ENCODE data around the gene U2AF1L4. TPM values are rescaled to one million over a fixed set of nuclear protein-coding genes. Genes with fewer than 3 reads are reported as not detected.

Gene U2AF1L4
- total and polyA plus RNA-seq, 2 donors (not counting 3 experiments of a cell fraction or from before 2014, with no cell fraction given): 5.6 to 13.5 TPM

- H3K4me2 ChIP-seq (ENCODE audit: insufficient read depth, low read length): no peak overlapping the region
- POLR2A ChIA-PET: no interaction called here
- H3K9me3 ChIP-seq (replicated peaks; ENCODE audit: control insufficient read depth, insufficient read depth, low read length): no peaks in the 10 kb centered on the region
- dilution Hi-C loops (cut with MboI; ENCODE audit: extremely low pct_ligation_motif_present, low sequenced_read_pairs): no loop called here
- CTCF ChIA-PET: no interaction called here
- H3K79me2 ChIP-seq (ENCODE audit: control insufficient read depth, insufficient read depth, low read length): no peaks in the 10 kb centered on the region
- no peak overlapping the region for H3K4me3 ChIP-seq (replicated peaks in 1 of 3; ENCODE audit: insufficient read depth in 1 of 3, low read depth in 1 of 3, low read length in 3 of 3)
- H4K20me1 ChIP-seq (replicated peaks; ENCODE audit: control insufficient read depth, extremely low read depth, insufficient read depth, low read length): no peaks in the 10 kb centered on the region
- no peak overlapping the region for H3K9ac ChIP-seq (replicated peaks; ENCODE audit: extremely low read depth, insufficient read depth, low read length)
- H3K4me1 ChIP-seq (ENCODE audit: control insufficient read depth, extremely low read depth, insufficient read depth, low read length): no peaks in the 10 kb centered on the region
- H2AFZ ChIP-seq (ENCODE audit: low read depth, low read length): no peak overlapping the region
- peaks cover 3 to 6% of the 10 kb centered on the region in 2 experiments for H3K36me3 ChIP-seq (ENCODE audit: control insufficient read depth in 2 of 2, extremely low read depth in 1 of 2, insufficient read depth in 2 of 2, low read length in 2 of 2)
- no TSS peak for BruUV-seq (replicated peaks)
- DNase-seq (ENCODE audit: low read depth, low spot score): no peak
- FAIRE-seq: no peak
- no peaks in the 10 kb centered on the region for H3K27me3 ChIP-seq (ENCODE audit: control insufficient read depth in 2 of 2, insufficient read depth in 2 of 2, low read length in 2 of 2)
- TF ChIP-seq POLR2A (IDR thresholded peaks at IDR 0.05; ENCODE audit: low read depth, low read length): no peak
- TF ChIP-seq POLR2AphosphoS5 (IDR thresholded peaks at IDR 0.05; ENCODE audit: insufficient read depth, low read depth, low read length): no peak
- no peak for TF ChIP-seq GATA2 (IDR thresholded peaks at IDR 0.05; ENCODE audit: insufficient read depth, insufficient read length, low read depth, low read length)
- TF ChIP-seq JUN (IDR thresholded peaks at IDR 0.05; ENCODE audit: borderline replicate concordance, insufficient read depth, insufficient read length, low read depth): no peak
- no peak for TF ChIP-seq EZH2 (IDR thresholded peaks at IDR 0.05; ENCODE audit: borderline replicate concordance, low read depth, low read length, severe bottlenecking)
- TF ChIP-seq MYC (IDR thresholded peaks at IDR 0.05; ENCODE audit: low read depth, low read length): no peak
- no peak for TF ChIP-seq CTCF (IDR thresholded peaks at IDR 0.05; ENCODE audit: extremely low read depth in 1 of 2, insufficient read depth in 1 of 2, low read depth in 1 of 2, low read length in 2 of 2)
- TF ChIP-seq MAX (IDR thresholded peaks at IDR 0.05; ENCODE audit: insufficient read depth, insufficient read length): no peak
- no peak for TF ChIP-seq FOS (IDR thresholded peaks at IDR 0.05; ENCODE audit: borderline replicate concordance, insufficient read depth, low read length)
- intact Hi-C loops (cut with micrococcal nuclease): no loop called here
- H3K27ac ChIP-seq (ENCODE audit: insufficient read depth, low read depth, low read length): no peak overlapping the region
- H3K9me1 ChIP-seq (replicated peaks; ENCODE audit: control insufficient read depth, extremely low read depth, insufficient read depth, low read length): no peaks in the 10 kb centered on the region
Measured at GRCh38 chr19:35768082-35768421, 22.8 kb upstream of the U2AF1L4 start.
